HG02678 (cell line): ENCODE data around the gene FRMD4A.
"Not testable (repeated sequence)": the region's sequence is repeated elsewhere in the genome, so short reads cannot be mapped to it uniquely, and the experiment has no call there.

Experiments used
- ATAC-seq: cut with Tn5 transposase; IDR thresholded peaks from one replicate; pipeline ENCODE4 v1.9.1; 2021; ENCODE audit warnings: mild to moderate bottlenecking, moderate library complexity; ENCODE audit not compliant: unreplicated experiment

Gene FRMD4A

DNA sequence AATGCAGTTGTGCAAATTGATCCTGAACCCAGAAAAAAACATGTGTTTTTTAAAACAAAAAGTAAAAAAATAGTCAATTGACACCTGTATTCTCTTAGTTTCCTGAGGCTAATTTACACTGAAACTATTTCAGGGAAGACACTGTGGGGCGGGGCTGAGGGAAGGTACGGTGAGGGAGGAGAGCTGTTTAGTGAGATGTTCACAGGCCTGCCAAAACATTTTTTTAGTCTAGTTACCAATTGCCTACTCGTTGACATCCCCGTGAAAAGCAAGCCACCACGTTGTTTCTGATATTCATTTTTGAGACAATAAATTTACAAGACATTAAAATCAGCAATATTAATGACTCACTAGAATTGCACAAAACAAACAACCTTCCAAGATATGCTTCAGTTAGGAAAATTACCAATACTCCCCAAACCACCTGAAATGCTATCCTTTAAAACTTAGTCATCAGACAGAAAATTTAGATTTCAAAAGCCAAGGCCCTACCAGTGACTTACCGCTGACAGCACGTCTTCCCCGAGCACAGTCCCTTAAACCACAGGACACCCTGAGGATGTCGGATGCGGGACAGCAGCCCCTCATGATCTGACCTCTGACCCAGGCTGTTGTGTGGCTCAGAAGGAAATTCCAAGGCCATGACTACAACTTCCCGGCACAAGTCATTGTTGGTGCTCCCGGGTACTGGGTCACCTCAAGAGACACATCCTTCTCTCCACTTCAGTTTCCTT, 464.8 kb downstream of the FRMD4A start:
- ATAC-seq, result no peak

- not testable (repeated sequence) for ATAC-seq
Observed at GRCh38 chr10:13865220-13865619, 465.5 kb downstream of the FRMD4A start.

- no peak for ATAC-seq
Observed at GRCh38 chr10:13862546-13863233, 468.0 kb downstream of the FRMD4A start.

DNA sequence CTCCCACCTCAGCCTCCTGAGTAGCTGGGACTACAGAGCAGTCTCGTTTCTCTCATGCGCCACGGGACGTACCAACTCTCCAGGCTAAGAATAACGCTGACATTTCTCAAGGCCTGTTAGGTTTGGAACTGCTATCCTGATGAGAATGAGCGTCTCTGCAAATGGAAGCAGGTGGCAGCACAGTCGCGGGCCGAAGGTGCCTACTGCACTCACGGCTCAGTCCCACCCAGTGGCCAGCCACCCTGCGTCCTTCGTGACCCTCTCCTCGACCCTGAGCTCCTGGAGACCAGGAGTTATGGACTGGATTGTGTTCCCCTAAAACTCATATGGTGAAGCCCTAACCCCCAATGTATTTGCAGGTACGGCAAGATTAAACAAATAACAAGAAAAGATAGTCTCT, 469.8 kb downstream of the FRMD4A start:
- no peak for ATAC-seq

- no peak for ATAC-seq
Observed at GRCh38 chr10:13859979-13860654, 470.6 kb downstream of the FRMD4A start.

DNA sequence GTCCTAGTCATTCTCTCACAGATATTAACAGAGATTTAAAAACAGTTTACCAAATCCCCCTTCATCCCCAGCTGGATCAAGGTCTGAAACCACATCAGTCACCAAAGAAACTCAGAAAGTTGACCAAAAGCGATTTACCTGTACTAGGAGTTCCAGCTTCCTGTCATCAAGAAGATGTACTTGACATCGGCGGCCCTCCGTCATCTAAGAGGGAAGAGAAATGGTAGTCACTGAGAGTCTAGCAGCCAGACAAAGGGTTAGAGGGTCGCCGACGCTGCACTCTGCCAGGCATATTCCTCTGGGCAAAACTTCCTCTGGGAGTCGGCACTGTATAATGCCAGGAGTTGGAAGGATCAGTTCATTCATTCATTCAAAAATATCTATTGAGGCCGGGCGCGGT, 472.0 kb downstream of the FRMD4A start:
- ATAC-seq, result no peak

DNA sequence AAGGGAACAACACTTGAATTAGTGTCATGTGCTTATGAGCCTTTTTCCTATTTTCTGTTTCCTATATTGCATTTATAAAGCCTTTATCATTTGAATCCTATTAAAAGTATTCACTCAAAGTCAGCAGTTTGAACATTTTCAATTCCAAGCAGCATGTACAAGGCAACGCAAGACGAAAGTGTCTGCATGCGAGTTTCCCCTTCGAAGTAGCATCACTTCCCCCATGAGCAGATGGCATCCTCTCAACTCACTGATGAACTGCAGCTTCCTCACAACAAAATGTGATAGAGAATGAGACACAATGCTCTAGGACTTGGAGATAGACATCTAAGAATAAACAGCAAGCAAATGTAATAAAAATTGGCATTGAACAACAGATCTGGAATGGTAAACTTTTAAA, 473.3 kb downstream of the FRMD4A start:
- no peak for ATAC-seq

- ATAC-seq, result no peak
Observed at GRCh38 chr10:13853854-13854253, 476.9 kb downstream of the FRMD4A start.

DNA sequence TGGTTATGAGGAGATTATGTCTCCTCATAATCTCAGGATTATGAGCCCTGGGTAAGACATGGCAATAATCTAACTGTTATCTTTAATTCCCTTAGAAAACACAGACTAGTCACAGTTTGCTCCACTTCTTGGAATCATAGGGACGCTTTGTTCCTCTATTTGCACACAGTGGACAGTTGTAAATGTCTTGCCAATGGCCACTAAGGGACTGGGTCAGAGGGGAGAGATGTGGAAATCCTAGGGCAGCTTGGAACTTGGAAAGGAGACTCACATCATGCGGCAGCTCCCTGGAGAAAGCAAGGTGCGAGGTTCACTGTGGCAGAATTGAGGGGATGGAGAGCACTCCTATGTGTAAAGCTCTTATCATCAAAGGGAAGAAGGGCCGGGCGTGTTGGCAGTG, 477.9 kb downstream of the FRMD4A start:
- ATAC-seq, result no peak

DNA sequence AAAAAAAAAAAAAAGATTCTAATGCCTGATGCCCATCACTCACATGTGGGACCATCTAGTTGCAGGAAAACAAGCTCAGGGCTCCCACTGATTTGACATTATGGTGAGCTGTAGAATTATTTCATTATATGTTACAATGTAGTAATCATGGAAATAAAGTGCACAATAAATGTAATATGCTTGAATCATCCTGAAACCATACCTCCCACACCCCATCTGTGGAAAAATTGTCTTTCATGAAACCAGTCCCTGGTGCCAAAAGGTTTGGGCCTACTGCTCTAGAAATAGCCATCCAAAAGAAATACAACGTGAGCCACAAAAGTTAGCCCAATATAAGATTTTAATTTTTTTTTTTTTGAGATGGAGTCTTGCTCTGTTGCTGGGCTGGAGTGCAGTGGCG, 478.8 kb downstream of the FRMD4A start:
- no peak for ATAC-seq

DNA sequence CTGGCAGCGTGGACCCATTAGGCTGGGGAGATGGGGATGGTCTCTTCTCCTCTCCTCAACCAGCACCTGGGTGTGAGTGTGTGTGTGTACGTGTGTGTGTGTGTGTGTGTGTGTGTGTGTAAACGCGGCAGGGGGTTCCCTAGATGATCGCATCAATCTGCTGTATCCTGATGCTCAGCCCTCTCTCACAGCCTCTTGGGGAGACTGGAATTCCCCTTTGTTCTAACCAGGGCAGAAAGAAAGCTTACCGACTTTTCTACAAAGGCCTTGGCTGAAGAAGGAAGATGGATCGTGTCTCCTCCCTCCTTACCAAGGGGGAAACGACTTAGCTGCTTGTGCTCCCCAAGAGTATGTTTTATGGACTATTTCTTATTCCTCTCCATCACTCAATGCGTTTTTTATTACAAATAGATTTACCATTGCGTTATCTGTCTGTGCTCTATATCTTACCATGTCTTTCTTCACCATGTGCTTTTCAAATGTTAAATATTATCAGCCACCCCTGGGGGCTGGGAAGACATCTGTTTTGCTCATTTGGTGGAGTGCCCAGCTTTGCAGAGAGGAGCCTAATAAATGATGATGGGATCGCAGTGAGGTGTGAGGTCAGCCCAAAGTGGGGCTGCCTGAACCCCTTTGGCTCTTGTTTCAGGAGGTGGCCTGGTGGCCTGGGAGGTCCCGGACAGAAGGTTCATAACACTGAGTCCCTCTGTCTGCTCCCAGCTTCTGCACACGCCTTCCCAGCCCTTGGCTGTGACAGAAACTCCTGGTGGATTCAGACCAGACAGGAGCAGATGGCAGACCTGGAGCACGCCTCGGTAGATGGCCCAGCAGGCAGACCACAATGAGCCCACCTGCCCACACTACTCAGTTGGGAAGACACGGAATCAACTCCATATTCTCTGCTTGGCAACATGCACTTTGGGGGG, 481.9 kb downstream of the FRMD4A start:
- no peak for ATAC-seq

DNA sequence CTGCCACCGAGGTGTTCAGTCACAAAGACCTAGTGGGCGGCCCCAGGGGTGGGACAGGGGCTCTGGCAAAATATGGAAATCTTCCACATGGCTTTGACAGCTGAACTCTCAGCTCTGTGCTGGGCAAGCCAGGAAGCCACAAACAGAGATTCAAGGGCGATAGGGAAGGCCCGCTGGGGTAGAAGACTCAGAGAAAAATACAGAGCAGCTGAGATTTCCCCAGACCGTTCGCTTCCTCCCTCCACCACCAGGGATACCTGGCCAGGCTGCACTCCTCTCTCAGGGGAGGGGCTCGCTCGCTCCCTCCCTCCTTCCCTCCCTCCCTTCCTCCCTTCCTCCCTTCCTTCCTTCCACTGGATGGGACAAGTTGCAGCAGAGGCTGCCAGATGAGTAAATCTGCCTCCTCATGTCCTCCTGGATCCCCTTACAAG, 483.5 kb downstream of the FRMD4A start:
- ATAC-seq, result no peak

DNA sequence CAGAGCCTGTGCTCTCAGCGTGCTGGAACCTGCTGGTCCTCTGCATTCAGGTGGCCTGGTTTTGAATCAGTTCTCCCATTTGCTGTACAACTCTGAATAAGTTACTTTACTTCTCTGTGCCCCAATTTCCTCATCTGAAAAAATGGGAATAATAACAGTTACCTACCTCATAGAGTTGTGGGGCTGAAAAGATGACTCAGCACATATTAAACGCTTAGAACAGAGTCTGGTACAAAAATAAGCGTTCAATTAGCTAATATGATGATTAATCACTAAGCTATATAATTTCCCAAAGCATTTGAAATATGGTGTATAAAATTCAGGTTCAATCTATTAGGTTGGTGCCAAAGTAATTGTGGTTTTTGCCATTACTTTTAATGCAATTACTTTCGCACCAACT, 484.8 kb downstream of the FRMD4A start:
- ATAC-seq, result no peak

DNA sequence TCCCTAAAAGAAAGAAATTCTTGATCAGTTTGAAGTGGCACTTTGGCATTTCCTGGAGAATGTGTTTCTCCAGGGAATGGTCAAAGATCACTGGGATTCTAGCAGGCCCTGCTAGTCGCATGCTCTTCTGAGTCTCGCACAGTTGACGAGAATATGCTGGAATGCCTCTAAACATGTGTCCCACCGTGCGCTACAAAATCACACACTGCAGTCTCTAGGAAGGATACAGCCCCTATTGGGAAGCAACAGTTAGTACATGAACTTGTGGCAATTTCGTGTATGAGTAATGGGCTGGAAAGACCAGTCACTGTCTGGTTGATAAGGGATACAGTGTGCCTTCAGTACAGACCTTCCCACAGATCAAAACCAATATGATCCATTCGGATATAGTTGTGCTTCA, 486.1 kb downstream of the FRMD4A start:
- no peak for ATAC-seq

DNA sequence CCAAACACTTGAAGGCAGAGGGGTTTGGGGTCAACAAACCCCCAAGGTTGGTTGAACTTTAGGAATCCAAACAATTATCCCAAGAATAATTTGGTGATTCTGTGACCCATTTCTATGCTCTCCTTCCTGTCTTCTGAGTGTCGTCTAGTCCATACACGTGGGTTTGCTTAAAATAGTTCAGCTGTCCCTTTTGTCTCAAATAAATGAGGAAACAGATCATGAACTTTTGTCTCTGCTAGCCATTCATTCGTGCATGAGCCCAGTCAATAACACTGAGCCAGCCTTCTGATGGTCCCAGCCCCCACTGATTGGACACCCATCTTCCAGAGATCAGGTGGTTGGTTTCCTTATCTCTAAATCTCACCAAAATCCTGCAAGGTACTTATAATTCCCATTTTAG, 488.6 kb downstream of the FRMD4A start:
- no peak for ATAC-seq

DNA sequence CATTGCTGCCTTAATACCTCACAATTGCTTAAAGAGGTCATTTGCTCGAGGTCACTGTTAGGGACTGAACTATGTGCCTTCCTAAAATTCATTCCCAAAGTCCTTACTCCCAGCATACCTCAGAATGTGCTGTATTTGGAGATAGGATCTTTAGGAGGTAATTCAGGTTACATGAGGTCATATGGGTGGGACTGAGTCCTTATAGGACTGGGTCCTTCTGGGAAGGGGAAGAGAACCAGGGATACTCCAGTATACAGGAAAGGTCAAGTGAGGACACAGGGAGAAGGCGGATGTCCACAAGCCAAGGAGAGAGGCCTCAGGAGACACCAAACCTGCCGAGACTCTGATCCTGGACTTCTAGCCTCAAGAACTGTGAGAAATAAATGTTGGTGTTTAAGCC, 490.7 kb downstream of the FRMD4A start:
- no peak for ATAC-seq

DNA sequence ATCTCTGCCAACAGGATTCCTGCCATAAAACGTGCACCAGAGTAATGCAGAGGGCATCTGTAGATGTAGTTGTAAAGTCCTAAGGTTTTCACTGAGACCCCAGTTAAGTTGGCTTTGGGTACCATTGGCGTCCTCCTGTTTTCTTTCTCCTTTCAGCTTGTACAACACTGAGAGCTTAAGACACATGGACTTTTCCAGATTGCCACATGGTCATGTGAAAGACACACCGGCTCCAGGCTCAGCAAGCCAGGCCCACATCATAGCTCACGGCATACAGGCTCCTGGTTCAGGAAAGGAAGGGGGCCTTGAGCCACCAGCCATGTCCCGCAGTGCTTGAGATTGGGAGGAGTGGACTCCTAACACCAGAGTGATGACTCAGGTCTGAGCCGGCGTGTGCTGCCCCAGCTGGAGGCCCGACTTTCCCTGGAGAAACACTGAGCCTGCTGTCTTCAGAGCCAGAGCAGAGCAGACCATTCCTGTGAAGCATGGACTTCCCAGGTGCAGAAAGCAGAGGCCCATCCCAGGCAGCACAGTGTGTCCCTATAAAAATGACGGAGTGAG, 491.2 kb downstream of the FRMD4A start:
- ATAC-seq, result no peak

DNA sequence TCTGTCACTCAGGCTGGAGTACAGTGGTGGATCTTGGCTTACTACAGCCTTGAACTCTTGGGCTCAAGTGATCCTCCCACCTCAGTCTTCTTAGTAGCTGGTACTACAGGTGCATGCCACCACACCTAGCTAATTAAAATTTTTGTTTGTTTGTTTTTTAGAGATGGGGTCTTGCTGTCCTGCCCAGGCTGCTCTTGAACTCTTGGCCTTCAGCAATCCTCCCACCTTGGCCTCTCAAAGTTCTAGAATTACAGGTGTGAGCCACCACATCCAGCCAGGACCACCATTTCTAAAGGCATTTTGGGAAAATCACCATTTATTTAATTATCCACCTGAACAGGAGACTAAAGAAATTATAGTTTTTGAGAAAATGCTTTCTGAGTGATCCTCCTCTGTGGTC, 491.7 kb downstream of the FRMD4A start:
- no peak for ATAC-seq

- ATAC-seq, result no peak
Observed at GRCh38 chr10:13837966-13838365, 492.8 kb downstream of the FRMD4A start.

DNA sequence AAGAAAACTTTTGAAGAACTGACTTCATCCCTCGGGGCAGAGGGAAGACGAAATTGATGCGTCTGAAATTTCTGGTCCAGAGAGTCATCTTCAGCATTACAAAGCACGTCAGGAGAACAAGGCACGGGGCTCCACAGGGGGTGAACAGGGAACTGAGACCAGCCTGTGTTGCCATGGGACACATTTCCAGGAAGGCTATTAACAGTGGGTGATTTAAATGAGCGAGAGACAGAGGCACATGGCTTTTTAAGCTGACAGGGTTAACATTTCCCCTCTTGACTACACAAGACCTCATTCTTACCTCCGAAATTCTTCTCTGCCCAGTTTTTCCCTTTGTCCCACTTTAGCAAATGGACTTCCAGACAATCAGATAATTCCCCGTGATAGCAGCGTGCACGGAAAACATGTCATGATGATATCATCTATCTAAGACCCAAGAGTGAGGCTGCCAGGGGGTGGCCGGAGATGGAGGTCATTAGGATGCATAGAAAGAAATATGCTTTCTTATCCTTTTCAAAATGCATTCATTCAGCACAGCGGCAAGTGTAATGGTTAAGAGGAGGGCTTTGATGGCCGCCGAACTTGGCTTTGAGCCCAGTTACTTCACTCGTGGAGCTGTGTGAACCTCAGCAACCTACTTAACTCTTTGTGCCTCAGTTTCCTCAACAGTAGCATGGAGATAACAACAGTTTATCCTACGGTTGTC, 496.0 kb downstream of the FRMD4A start:
- no peak for ATAC-seq
